ENCODE measurements around the gene SH3BP2.

The SH3BP2 gene

DNA sequence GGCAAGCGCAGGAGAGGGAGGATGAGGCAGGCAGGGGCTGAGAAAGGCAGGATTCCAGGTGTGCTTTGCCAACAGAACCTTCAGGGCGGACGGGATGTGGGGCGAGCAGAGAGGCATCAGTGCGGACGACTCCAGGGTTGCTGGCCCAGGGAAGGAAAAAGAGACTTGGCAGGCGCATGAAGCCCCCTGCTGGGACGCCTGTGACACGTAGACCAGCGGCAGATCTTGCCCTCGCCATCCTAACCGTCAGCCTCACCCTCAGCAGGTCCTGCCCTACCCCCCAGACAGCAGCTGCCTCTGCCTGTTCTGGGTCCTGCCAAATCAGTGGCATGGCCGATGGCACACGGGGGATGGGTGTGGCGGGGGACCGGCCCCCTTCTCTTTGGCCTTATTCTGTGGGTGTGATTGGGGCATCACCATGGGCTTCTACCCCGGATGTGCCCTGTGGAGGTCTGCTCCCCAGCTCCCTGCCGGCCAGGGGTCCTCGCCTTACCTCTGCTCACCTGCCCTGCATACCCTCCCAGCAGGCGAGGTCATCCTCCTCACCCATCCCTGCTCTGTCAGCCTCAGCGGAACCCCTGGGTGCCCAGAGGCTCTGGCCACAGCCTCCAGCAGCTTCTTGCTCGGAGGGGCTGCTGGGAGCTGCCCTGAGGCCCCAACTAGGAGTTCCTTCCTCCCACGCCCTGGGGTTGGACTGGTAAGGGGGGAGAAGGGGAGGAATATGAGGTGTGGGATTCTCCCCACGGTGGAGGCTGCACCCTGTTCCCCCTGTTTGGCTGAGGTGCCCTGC lies 2.9 kb upstream of the SH3BP2 start:
- Mint-ChIP-seq H3K4me3 (no peak overlapping the region), H3K4me1 (peaks cover 62% of the 10 kb centered on the region), H3K36me3 (ENCODE audit: insufficient read depth) (peaks cover 2% of the 10 kb centered on the region), H3K27ac (ENCODE audit: low read depth) (peak overlapping the region; percentile 22), H3K27me3 (no peaks in the 10 kb centered on the region), H3K9me3 (no peaks in the 10 kb centered on the region)
- no peak for ATAC-seq (replicated peaks; ENCODE audit: extremely low read depth, poor library complexity, severe bottlenecking)
- no peak for DNase-seq (ENCODE audit: low spot score in 2 of 2)

- no peaks in the 10 kb centered on the region for H3K9me3 Mint-ChIP-seq
- H3K4me1 Mint-ChIP-seq: peaks cover 59% of the 10 kb centered on the region
- DNase-seq (ENCODE audit: low spot score in 2 of 2) (no peak), ATAC-seq (replicated peaks; ENCODE audit: extremely low read depth, poor library complexity, severe bottlenecking) (no peak)
- H3K4me3 Mint-ChIP-seq: no peak overlapping the region
- H3K36me3 Mint-ChIP-seq (ENCODE audit: insufficient read depth): peaks cover 2% of the 10 kb centered on the region
- no peaks in the 10 kb centered on the region for H3K27me3 Mint-ChIP-seq
- H3K27ac Mint-ChIP-seq (ENCODE audit: low read depth): peak overlapping the region; percentile 47
These were observed 2.0 kb upstream of the SH3BP2 start for GRCh38 chr4:2790583-2791517.

- DNase-seq (ENCODE audit: low spot score in 2 of 2): no peak
- Mint-ChIP-seq H3K4me3 (peak overlapping the region; percentile 49), H3K27me3 (no peaks in the 10 kb centered on the region), H3K27ac (ENCODE audit: low read depth) (peak overlapping the region; percentile 47), H3K9me3 (no peaks in the 10 kb centered on the region), H3K4me1 (peaks cover 50% of the 10 kb centered on the region), H3K36me3 (ENCODE audit: insufficient read depth) (no peaks in the 10 kb centered on the region)
- no peak for ATAC-seq (replicated peaks; ENCODE audit: extremely low read depth, poor library complexity, severe bottlenecking)
These were observed 1.1 kb upstream of the SH3BP2 start for GRCh38 chr4:2791518-2792395.

GRCh38 chr4:2792396-2792710 lies 532 bp upstream of the SH3BP2 start:
- H3K9me3 Mint-ChIP-seq: no peaks in the 10 kb centered on the region
- ATAC-seq (replicated peaks; ENCODE audit: extremely low read depth, poor library complexity, severe bottlenecking): no peak
- H3K36me3 Mint-ChIP-seq (ENCODE audit: insufficient read depth): no peaks in the 10 kb centered on the region
- no peak for DNase-seq (ENCODE audit: low spot score in 2 of 2)
- peak overlapping the region; percentile 47 for H3K27ac Mint-ChIP-seq (ENCODE audit: low read depth)
- H3K4me1 Mint-ChIP-seq: peaks cover 44% of the 10 kb centered on the region
- H3K4me3 Mint-ChIP-seq: peak overlapping the region; percentile 49
- H3K27me3 Mint-ChIP-seq: no peaks in the 10 kb centered on the region

- no peaks in the 10 kb centered on the region for H3K36me3 Mint-ChIP-seq (ENCODE audit: insufficient read depth)
These were observed 951 bp downstream of the SH3BP2 start for GRCh38 chr4:2793586-2794485.

GRCh38 chr4:2794486-2795299 lies 1.8 kb downstream of the SH3BP2 start:
- H3K36me3 Mint-ChIP-seq (ENCODE audit: insufficient read depth): no peaks in the 10 kb centered on the region
- H3K4me3 Mint-ChIP-seq: peak overlapping the region; percentile 79
- peaks cover 42% of the 10 kb centered on the region for H3K4me1 Mint-ChIP-seq
- no peaks in the 10 kb centered on the region for H3K27me3 Mint-ChIP-seq
- peak overlapping the region; percentile 44 for H3K27ac Mint-ChIP-seq (ENCODE audit: low read depth)
- no peak for DNase-seq (ENCODE audit: low spot score in 2 of 2)
- H3K9me3 Mint-ChIP-seq: no peaks in the 10 kb centered on the region
- no peak for ATAC-seq (replicated peaks; ENCODE audit: extremely low read depth, poor library complexity, severe bottlenecking)

More at GRCh38 chr4:2793586-2794485, 951 bp downstream of the SH3BP2 start:
- H3K27ac Mint-ChIP-seq (ENCODE audit: low read depth): no peak overlapping the region
- H3K9me3 Mint-ChIP-seq: no peaks in the 10 kb centered on the region
- H3K4me3 Mint-ChIP-seq: peak overlapping the region; percentile 79
- peaks cover 45% of the 10 kb centered on the region for H3K4me1 Mint-ChIP-seq
- ATAC-seq (replicated peaks; ENCODE audit: extremely low read depth, poor library complexity, severe bottlenecking): no peak
- DNase-seq (ENCODE audit: low spot score in 2 of 2): no peak
- no peaks in the 10 kb centered on the region for H3K27me3 Mint-ChIP-seq

GRCh38 chr4:2795300-2795892 lies 2.5 kb downstream of the SH3BP2 start:
- Mint-ChIP-seq H3K27ac (ENCODE audit: low read depth) (peak overlapping the region; percentile 44), H3K9me3 (no peaks in the 10 kb centered on the region), H3K36me3 (ENCODE audit: insufficient read depth) (no peaks in the 10 kb centered on the region), H3K4me1 (peaks cover 42% of the 10 kb centered on the region), H3K27me3 (no peaks in the 10 kb centered on the region), H3K4me3 (peak overlapping the region; percentile 16)
- ATAC-seq (replicated peaks; ENCODE audit: extremely low read depth, poor library complexity, severe bottlenecking) (no peak), DNase-seq (ENCODE audit: low spot score in 2 of 2) (no peak)

DNA sequence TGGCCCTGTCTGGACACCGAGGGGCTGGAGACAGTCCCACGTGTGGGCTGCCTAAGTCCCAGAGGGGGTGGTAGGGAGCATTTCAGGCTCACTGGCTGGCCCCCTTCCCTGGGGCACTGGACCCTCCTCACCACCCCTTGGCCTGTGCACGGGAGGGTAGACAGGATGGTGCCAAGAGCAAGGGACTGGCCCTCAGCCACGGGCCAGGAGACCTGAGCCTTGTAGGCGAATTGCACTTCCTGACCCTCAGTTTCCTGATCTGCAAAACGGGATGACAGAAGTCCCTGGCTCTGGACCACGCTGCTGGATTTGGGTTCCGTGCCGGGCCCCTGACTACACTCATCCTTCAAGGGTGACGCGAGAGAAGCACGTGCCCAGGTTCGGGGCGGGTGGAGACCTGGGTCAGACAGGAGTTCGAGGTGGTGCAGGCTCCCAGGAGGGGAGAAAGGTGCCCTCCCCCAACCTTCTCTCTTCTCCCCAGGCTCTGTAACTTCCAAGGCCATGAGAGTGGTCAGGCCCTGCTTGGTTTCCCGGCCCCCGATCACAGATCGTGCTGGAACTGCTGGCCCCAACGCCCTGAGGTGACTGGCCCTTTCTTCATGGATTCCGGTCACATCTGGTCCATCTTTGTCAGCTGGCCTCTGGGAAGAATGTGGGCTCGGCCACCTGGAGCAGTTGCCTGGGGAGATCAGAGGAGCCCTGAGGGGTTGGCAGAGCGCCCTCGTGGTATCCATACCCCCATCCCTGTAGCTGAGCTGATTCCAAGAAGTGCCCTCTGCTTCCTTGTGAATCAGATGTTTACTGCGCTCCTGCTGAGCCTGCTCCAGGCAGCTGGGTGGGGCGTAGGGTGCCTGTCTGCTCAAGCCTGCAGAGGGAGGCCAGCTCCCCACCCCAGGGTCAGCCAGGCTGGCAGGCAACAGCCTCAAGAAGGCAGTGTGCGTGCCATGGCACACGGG lies 3.3 kb downstream of the SH3BP2 start:
- no peaks in the 10 kb centered on the region for H3K36me3 Mint-ChIP-seq (ENCODE audit: insufficient read depth)
- DNase-seq (ENCODE audit: low spot score in 2 of 2) (no peak), ATAC-seq (replicated peaks; ENCODE audit: extremely low read depth, poor library complexity, severe bottlenecking) (no peak)
- H3K27ac Mint-ChIP-seq (ENCODE audit: low read depth): no peak overlapping the region
- H3K4me3 Mint-ChIP-seq: no peak overlapping the region
- H3K9me3 Mint-ChIP-seq: no peaks in the 10 kb centered on the region
- peaks cover 39% of the 10 kb centered on the region for H3K4me1 Mint-ChIP-seq
- no peaks in the 10 kb centered on the region for H3K27me3 Mint-ChIP-seq

DNA sequence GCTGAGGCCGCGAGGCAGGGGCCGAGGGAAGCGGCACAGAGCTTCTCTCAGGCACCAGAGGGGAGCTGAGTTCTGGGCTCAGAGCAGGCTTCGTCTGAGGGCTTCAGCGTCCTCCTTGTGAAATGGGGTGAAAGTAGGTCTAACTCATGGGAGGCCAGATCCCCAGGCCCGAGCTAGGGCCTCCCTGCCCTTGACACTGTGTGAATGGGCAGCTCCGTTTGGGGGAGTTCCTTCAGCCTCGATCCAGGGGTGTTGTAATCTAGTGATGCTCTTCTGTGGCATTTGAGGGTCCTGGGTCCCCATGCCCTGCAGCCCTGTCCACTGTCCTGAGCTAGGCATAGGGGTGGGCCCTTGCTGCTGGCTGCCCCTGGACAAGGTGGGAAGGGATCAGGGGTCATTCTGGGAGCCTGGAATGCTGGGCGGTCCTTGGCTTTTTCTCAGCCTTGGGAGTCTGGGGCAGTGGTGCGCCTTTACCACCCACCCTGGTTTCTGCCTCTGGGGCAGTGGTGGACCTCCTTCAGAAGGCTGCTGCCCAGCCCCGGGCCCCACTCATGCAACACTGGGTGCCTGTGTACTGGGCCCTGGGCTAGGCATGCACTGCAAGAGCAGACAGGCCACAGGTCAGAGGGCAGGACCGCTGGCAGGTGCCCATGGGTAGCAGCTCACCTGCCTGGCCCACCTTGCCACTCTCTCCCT lies 4.1 kb downstream of the SH3BP2 start:
- Mint-ChIP-seq H3K4me3 (no peak overlapping the region), H3K27ac (ENCODE audit: low read depth) (no peak overlapping the region), H3K4me1 (peaks cover 31% of the 10 kb centered on the region), H3K36me3 (ENCODE audit: insufficient read depth) (no peaks in the 10 kb centered on the region), H3K27me3 (no peaks in the 10 kb centered on the region), H3K9me3 (no peaks in the 10 kb centered on the region)
- no peak for ATAC-seq (replicated peaks; ENCODE audit: extremely low read depth, poor library complexity, severe bottlenecking)
- DNase-seq (ENCODE audit: low spot score in 2 of 2): no peak
